CD4-positive, alpha-beta T cell (primary cell): ENCODE measurements around the gene GBX1. TPM values are rescaled to one million over a fixed set of nuclear protein-coding genes. Genes with fewer than 3 reads are reported as not detected.

ENCODE experiments used
- ATAC-seq: fragments of 200-7000 bp; cut with Tn5 transposase; one replicate; pipeline ENCODE4 v1.10.0; 2022; ENCODE audit warnings: mild to moderate bottlenecking; ENCODE audit not compliant: poor library complexity
- CTCF ChIA-PET: fragments of 350-600 bp; sonication (Branson Sonifier 250); formaldehyde crosslinking; loops from one replicate; lab custom pipeline; 2021; ENCODE audit warnings: antibody characterized with exemption, inconsistent platforms; lab: Charles Lee
- POLR2A ChIA-PET: fragments of 350-600 bp; sonication (Branson Sonifier 250); formaldehyde crosslinking; loops from one replicate; lab custom pipeline; 2021; ENCODE audit warnings: antibody characterized with exemption, inconsistent platforms; lab: Charles Lee
- DNase-seq, 14 experiments: peaks; one replicate each; pipeline ENCODE4 v3.0.0-alpha.2; 2013 to 2020; ENCODE audit warnings: mixed read lengths in 2 of 14
- H3K27ac ChIP-seq, 2 donors: one replicate each; pipeline versions ENCODE4 v1.5.1 to v1.7.0; 2013; ENCODE audit warnings: low read length in 2 of 2, low read depth in 1 of 2, mild to moderate bottlenecking in 1 of 2
- H3K27me3 ChIP-seq, 2 experiments: 1 replicate in 1 of 2; 2 replicates in 1 of 2; pipeline versions ENCODE4 v1.6.1 to v1.7.0; 2013; ENCODE audit warnings: low read length in 2 of 2, control low read depth in 1 of 2, mild to moderate bottlenecking in 1 of 2, moderate library complexity in 1 of 2; ENCODE audit not compliant: insufficient read depth in 2 of 2, control insufficient read depth in 1 of 2
- H3K36me3 ChIP-seq: one replicate; pipeline ENCODE4 v1.6.1; 2013; ENCODE audit warnings: low read length, control low read depth; ENCODE audit not compliant: insufficient read depth
- H3K4me1 ChIP-seq: one replicate; pipeline ENCODE4 v1.6.1; 2013; ENCODE audit warnings: low read length, control low read depth; ENCODE audit not compliant: insufficient read depth
- H3K4me3 ChIP-seq: one replicate; pipeline ENCODE4 v1.5.1; 2013; ENCODE audit warnings: mild to moderate bottlenecking, low read length, moderate library complexity
- H3K9me3 ChIP-seq, 2 experiments: 1 replicate in 1 of 2; 2 replicates in 1 of 2; pipeline versions ENCODE4 v1.6.1 to v1.7.0; 2013; ENCODE audit warnings: low read length in 2 of 2, mild to moderate bottlenecking in 2 of 2, control low read depth in 1 of 2, moderate library complexity in 1 of 2; ENCODE audit not compliant: control insufficient read depth in 1 of 2, insufficient read depth in 1 of 2
- H3K27ac Mint-ChIP-seq: one replicate; pipeline ENCODE4 v1.8.0; 2020; ENCODE audit warnings: mixed read lengths
- H3K27me3 Mint-ChIP-seq: one replicate; pipeline ENCODE4 v1.8.0; 2021; ENCODE audit warnings: mixed read lengths
- H3K36me3 Mint-ChIP-seq: one replicate; pipeline ENCODE4 v1.8.0; 2021; ENCODE audit warnings: low read depth, mixed read lengths
- H3K4me1 Mint-ChIP-seq: one replicate; pipeline ENCODE4 v1.8.0; 2021; ENCODE audit warnings: low read depth, mixed read lengths
- H3K4me3 Mint-ChIP-seq: one replicate; pipeline ENCODE4 v1.8.0; 2020; ENCODE audit warnings: mild to moderate bottlenecking, mixed read lengths
- H3K9me3 Mint-ChIP-seq: one replicate; pipeline ENCODE4 v1.8.0; 2020; ENCODE audit warnings: mixed read lengths
- CTCF ChIP-seq: fragments of 200-600 bp; IDR thresholded peaks from one replicate; pipeline ENCODE4 v1.8.0; 2022; ENCODE audit warnings: antibody characterized with exemption, mild to moderate bottlenecking
- intact Hi-C, 2 experiments: fragments of 100-400 bp; cut with DNase I in 1 of 2; cut with micrococcal nuclease in 1 of 2; formaldehyde crosslinking; loops; one replicate each; pipeline versions ENCODE4 v1.15.1 to v1.9.0; 2023 to 2025; cut with DNase I, micrococcal nuclease
- total RNA-seq, 174 experiments: library from RNA in 2 of 174; stranded (reverse) in 2 of 174; gene quantifications; one replicate each; pipeline ENCODE4 v1.2.3 and lab custom pipeline; 2021 to 2026

GBX1 gene
- total RNA-seq, 2 experiments from 2014 or later = not detected

GRCh38 chr7:151115836-151116418, 51.6 kb downstream of the GBX1 start:
- TF ChIP-seq CTCF = no peak
- Histone ChIP-seq H3K27ac (no peak overlapping the region), H3K36me3 (peaks cover 12% of the 10 kb centered on the region), H3K4me3 (no peak overlapping the region), H3K9me3 (no peaks in the 10 kb centered on the region), H3K27me3 (peaks cover 5 to 10% of the 10 kb centered on the region in 2 experiments), H3K4me1 (peaks cover 43% of the 10 kb centered on the region)
- intact Hi-C loops = no loop called here
- Mint-ChIP-seq H3K27me3 (peaks cover 22% of the 10 kb centered on the region), H3K27ac (peak overlapping the region; percentile 78), H3K4me3 (peak overlapping the region; percentile 76), H3K9me3 (no peaks in the 10 kb centered on the region), H3K4me1 (peaks cover 13% of the 10 kb centered on the region), H3K36me3 (peaks cover 32% of the 10 kb centered on the region)
- ATAC-seq = peak; percentile 31
- POLR2A ChIA-PET = interaction anchor here (0.7 to 1.1 kb wide), 2 partner anchors 88 to 102 kb away, joined by 3 read pairs; partner anchors contain the start of gene ABCB8
- CTCF ChIA-PET = interaction anchor here (1.4 kb wide), 1 partner anchor 8 kb away, joined by 4 read pairs; no protein-coding TSS in a partner anchor
- DNase-seq = peak in 2 of 14 experiments; percentile 15 to 47

GRCh38 chr7:151115121-151115835, 52.2 kb downstream of the GBX1 start:
- H3K36me3 ChIP-seq = peaks cover 5% of the 10 kb centered on the region
- H3K27me3 ChIP-seq = peaks cover 5 to 10% of the 10 kb centered on the region in 2 experiments
- no peak overlapping the region for H3K4me3 ChIP-seq
- H3K36me3 Mint-ChIP-seq = peaks cover 26% of the 10 kb centered on the region
- H3K9me3 ChIP-seq = no peaks in the 10 kb centered on the region
- intact Hi-C loops = no loop called here
- no peak for TF ChIP-seq CTCF
- peak overlapping the region; percentile 78 for H3K27ac Mint-ChIP-seq
- CTCF ChIA-PET = interaction anchor here (1.4 kb wide), 1 partner anchor 9 kb away, joined by 4 read pairs; no protein-coding TSS in a partner anchor
- POLR2A ChIA-PET = interaction anchor here (0.7 to 1.1 kb wide), 2 partner anchors 87 to 101 kb away, joined by 3 read pairs; partner anchors contain the start of gene ABCB8
- DNase-seq (peak in 6 of 14 experiments; percentile 14 to 66 (median 40)), ATAC-seq (peak; percentile 38)
- H3K4me3 Mint-ChIP-seq = peak overlapping the region; percentile 76
- H3K9me3 Mint-ChIP-seq = no peaks in the 10 kb centered on the region
- no peak overlapping the region for H3K27ac ChIP-seq
- peaks cover 47% of the 10 kb centered on the region for H3K4me1 ChIP-seq
- H3K4me1 Mint-ChIP-seq = peaks cover 17% of the 10 kb centered on the region
- peaks cover 22% of the 10 kb centered on the region for H3K27me3 Mint-ChIP-seq

GRCh38 chr7:151114151-151115090, 53.1 kb downstream of the GBX1 start:
- CTCF ChIA-PET = no interaction called here
- Mint-ChIP-seq H3K9me3 (no peaks in the 10 kb centered on the region), H3K4me3 (peak overlapping the region; percentile 56), H3K36me3 (peaks cover 17% of the 10 kb centered on the region), H3K27me3 (peaks cover 22% of the 10 kb centered on the region), H3K4me1 (peaks cover 18% of the 10 kb centered on the region), H3K27ac (no peak overlapping the region)
- no peak overlapping the region for H3K27ac ChIP-seq
- H3K4me3 ChIP-seq = no peak overlapping the region
- H3K9me3 ChIP-seq = no peaks in the 10 kb centered on the region
- TF ChIP-seq CTCF = no peak
- peaks cover 5 to 10% of the 10 kb centered on the region in 2 experiments for H3K27me3 ChIP-seq
- POLR2A ChIA-PET = interaction anchor here (1.1 kb wide), 1 partner anchor 101 kb away, joined by 3 read pairs; no protein-coding TSS in a partner anchor
- no peaks in the 10 kb centered on the region for H3K36me3 ChIP-seq
- ATAC-seq (no peak), DNase-seq (no peak)
- intact Hi-C loops = loop anchor here (5.0 kb wide), 2 partner anchors 97 to 102 kb away; no protein-coding TSS in a partner anchor
- H3K4me1 ChIP-seq = peaks cover 47% of the 10 kb centered on the region
